OCI-M1 (cell line): Measurements from ENCODE around the gene BAIAP2.

Experiments used
- DNase-seq: peaks from one replicate; lab custom pipeline; 2025; lab: John Stamatoyannopoulos, UW

Gene BAIAP2

GRCh38 chr17:81125573-81126081 lies 90.7 kb downstream of the BAIAP2 start:
- no peak for DNase-seq

- DNase-seq = no peak
Observed at GRCh38 chr17:81126281-81127132, 91.6 kb downstream of the BAIAP2 start.

DNA sequence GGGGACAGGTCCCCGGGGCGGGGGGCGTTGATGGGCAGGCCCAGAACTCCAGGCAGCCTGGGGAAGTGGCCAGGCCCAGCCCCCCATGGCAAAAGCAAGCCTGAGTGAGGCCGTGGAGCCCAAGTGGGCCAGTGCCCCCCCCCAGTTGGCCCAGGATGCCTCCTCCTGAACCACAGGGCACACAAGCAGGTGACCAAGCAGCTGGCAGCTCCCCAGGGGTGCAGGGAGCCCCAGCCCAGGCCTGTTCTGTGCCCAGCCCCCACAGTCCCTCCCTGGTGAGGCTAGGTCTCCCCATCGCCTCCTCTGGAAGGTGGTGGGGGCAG lies 92.1 kb downstream of the BAIAP2 start:
- no peak for DNase-seq

- DNase-seq = no peak
Observed at GRCh38 chr17:81127526-81128177, 92.7 kb downstream of the BAIAP2 start.

GRCh38 chr17:81128338-81128737 lies 93.4 kb downstream of the BAIAP2 start:
- no peak for DNase-seq

GRCh38 chr17:81128774-81129173 lies 93.8 kb downstream of the BAIAP2 start:
- DNase-seq = no peak

DNA sequence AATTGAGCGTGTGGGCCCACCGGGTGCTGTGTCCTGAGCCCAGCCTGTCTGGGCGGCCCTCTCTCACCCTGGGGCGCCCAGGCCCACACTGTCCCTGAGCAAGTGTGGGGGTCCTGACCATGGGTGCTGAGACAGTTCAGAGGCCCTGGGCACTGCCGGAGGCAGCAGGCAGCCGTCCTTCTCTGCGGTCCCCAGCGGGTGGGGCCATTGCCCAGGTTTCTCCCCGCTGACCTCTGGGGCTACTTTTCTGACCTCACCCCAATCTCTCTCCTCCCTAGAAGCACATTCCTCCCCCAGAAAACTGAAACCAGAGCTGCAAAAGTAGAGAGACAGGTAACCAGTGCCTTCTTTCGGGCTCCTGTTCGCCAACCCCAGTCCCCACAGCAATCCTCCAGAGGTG lies 94.3 kb downstream of the BAIAP2 start:
- no peak for DNase-seq

- no peak for DNase-seq
Observed at GRCh38 chr17:81129711-81130367, 94.9 kb downstream of the BAIAP2 start.

DNA sequence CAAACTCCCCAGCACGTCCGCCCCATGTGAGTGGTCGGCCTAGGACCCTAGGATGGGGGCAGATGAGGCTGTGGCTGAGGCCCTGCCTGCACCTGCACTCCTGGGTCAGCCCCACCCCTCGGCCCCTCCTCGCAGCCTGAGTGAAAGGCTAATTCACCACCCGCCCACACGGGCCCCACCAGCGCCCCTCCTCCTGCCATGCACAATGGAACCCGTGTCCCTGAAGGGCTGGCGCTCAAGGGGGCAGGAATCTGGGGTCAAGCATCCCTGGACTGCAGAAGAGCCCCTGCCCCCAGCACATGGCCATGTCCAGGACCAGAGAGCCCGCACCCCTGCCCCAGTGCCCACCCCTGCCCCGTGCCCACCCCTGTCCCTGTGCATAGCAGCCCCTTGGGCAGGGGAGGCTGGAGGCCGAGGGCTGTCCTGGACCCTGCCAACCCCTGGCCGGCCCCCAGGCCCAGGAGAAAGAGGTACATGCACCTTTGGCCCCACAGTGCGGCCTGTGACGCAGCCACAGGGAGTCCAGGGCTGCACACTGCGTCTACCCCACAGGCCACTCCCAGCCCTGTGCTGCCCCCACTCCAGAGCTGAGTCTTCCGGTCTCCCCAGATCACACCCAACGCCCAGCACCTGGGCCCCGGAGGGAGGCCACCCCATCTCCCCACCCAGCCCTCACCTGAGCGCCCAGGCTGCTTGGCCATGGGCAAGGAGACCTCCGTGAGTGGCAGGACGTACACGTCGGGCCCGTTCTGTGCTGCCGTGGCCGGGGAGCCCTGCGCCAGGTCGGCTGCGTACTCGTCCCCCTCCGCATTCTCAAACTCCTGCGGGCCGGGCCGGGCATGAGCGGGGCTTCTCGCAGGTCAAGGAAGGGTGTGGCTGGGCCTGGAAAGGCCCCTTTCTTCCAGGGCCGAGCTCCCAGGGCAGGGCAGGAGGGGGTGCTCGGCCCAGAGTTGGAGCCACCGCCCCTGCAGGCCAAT lies 95.7 kb downstream of the BAIAP2 start:
- no peak for DNase-seq

DNA sequence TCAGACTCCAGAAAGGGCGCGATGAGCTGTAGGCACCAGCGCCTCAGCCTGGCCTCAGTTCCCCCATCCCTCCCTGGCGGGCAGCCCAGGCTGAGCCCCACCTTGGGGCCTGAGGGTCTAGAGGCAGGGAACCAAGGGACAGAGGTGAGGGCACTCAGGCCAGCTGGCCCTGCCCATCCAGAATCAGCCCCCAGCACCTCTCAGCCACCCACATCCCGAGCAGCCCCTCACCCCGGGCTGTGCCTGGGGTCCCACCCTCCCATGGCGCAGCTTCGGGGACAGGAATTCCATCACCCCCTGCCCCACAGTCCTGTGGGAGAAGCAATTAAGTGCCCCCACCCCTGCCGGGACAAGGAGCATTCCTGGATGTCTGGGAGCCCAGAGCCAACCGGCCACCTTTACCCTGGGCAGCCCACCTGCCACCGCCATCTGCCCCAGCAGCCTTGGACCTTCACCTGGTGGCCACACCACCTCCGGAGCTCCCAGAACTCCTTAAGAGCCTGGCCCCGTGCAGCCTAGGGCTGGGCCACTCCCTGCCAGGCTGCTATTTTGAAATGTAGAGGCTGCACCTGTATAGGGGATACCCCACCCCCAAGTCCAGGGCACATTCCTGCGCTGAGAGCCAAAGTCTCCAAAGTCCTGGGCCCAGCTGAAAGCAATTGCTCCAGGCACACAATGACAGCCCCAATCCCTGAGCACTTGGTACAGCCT lies 96.7 kb downstream of the BAIAP2 start:
- no peak for DNase-seq

GRCh38 chr17:81132197-81132540 lies 97.2 kb downstream of the BAIAP2 start:
- DNase-seq = no peak

GRCh38 chr17:81132770-81133723 lies 98.1 kb downstream of the BAIAP2 start:
- DNase-seq = no peak

GRCh38 chr17:81134064-81134781 lies 99.3 kb downstream of the BAIAP2 start:
- no peak for DNase-seq

DNA sequence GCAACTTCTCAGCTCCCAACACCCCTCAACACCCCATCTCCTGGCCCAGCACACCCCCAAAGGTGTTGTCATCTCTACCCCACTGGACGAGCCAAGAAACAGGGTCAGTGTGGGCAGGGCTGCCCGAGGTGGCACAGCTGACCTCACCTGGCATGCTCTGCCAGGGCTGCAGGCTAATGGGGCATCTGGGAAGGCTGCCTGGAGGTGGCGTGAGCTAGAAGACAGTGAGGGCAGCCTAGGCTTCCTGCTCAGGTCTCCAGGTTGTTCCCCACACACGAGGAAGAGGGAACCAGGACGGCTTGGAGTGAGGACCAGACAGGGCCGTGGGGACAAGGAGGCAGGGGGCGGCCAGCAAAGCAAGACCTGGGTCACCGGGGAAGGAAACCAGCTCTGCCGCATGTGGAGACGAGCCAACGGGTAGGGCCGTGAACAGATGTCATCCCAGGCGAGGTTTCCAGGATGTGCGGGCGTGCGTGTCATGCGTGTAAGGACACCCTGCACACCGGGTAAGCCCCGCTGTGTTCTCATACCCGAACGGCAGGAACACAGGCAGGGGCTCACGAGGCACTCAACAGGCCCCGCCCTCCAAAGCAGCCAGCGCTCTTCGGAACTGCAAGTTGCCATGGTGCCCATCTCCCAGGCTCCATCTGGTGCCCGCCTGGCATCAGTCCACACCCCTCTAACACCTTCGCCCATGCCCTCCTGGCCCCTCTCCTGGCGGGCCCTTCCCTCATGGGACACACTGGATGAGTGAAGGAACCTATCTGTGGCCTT lies 100.7 kb downstream of the BAIAP2 start:
- DNase-seq = no peak

GRCh38 chr17:81136366-81136765 lies 101.4 kb downstream of the BAIAP2 start:
- no peak for DNase-seq

- no peak for DNase-seq
Observed at GRCh38 chr17:81137248-81137647, 102.3 kb downstream of the BAIAP2 start.

GRCh38 chr17:81138083-81138482 lies 103.1 kb downstream of the BAIAP2 start:
- DNase-seq = no peak

DNA sequence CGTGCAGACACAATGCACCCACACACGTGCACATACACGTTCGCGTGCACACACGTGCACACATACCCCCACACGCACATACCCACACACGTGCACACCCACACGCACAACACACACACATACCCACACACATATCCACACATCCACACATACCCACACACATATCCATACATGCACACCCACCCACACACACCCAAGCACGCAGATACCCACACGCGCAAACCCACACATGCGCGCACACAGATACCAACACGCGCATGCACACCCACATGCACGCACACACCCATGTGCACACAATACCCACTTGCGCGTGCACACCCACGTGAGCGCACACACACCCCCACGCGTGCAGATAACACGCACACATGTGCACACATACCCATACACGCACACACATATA lies 103.5 kb downstream of the BAIAP2 start:
- no peak for DNase-seq

DNA sequence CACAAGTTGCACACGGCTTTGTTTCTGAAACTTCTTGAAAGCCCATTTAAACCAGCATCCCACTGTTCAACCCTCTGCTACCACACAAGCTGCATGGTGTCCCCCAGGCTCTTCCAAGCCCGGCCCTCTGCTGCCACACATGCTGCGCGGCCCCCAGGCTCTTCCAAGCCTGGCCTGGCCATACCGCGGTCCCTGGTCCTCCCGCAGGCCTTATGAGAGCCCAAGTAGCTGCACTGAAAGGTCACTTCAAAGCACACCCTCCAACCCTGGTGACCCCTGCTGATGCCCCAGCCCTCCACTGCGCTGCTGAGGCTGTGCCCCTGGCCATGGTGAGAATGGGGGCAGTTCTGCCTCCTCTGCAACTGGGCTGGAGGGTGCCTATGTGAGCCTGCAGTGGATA lies 104.5 kb downstream of the BAIAP2 start:
- DNase-seq = no peak
